Keratinocyte (primary cell): ENCODE data around the gene TUBGCP5. TPM values are rescaled to one million over a fixed set of nuclear protein-coding genes. Genes with fewer than 3 reads are reported as not detected.

Experiments used
- DNase-seq: peaks from one replicate; pipeline ENCODE4 v3.0.0-alpha.2; 2011; ENCODE audit warnings: low read depth, missing footprints, low spot score
- FAIRE-seq: peaks from 2 replicates; lab custom pipeline; 2011; peaks lifted over from hg19 to GRCh38; lab: Jason Lieb, UNC
- H2AFZ ChIP-seq: 2 replicates; pipeline ENCODE4 v1.6.0; 2012; ENCODE audit warnings: low read length, control low read depth, inconsistent platforms; ENCODE audit not compliant: control insufficient read depth
- H3K27ac ChIP-seq: 2 replicates; pipeline ENCODE4 v1.5.1; 2011; ENCODE audit warnings: low read length; ENCODE audit not compliant: control insufficient read depth, insufficient read depth
- H3K27me3 ChIP-seq: 3 replicates; pipeline ENCODE4 v1.6.0; 2011; ENCODE audit warnings: low read length; ENCODE audit not compliant: control insufficient read depth, insufficient read depth; ENCODE audit errors: extremely low read depth
- H3K36me3 ChIP-seq, 2 experiments: 2 replicates in 1 of 2; 3 replicates in 1 of 2; pipeline ENCODE4 v1.5.1; 2011; ENCODE audit warnings: low read length in 2 of 2, mild to moderate bottlenecking in 1 of 2; ENCODE audit not compliant: control insufficient read depth in 2 of 2, insufficient read depth in 2 of 2; ENCODE audit errors: extremely low read depth in 1 of 2
- H3K4me1 ChIP-seq: 3 replicates; pipeline ENCODE4 v1.5.1; 2011; ENCODE audit warnings: low read length; ENCODE audit not compliant: control insufficient read depth, insufficient read depth; ENCODE audit errors: extremely low read depth
- H3K4me2 ChIP-seq: 3 replicates; pipeline ENCODE4 v1.6.0; 2011; ENCODE audit warnings: low read depth, low read length; ENCODE audit not compliant: control insufficient read depth, insufficient read depth; ENCODE audit errors: extremely low read depth
- H3K4me3 ChIP-seq, 3 experiments: fragments of 200-600 bp in 1 of 3; sonication (generic) in 1 of 3; 2 replicates in 2 of 3; 3 replicates in 1 of 3; pipeline ENCODE4 v1.5.1; 2011 to 2016; ENCODE audit warnings: low read length in 3 of 3, mild to moderate bottlenecking in 3 of 3, control low read depth in 2 of 3, inconsistent platforms in 1 of 3, low read depth in 1 of 3, mixed read lengths in 1 of 3, mixed run types in 1 of 3, moderate library complexity in 1 of 3; ENCODE audit not compliant: control insufficient read depth in 2 of 3, insufficient read depth in 2 of 3; ENCODE audit errors: extremely low read depth in 1 of 3
- H3K79me2 ChIP-seq: 2 replicates; pipeline ENCODE4 v1.6.0; 2012; ENCODE audit warnings: low read length; ENCODE audit not compliant: control insufficient read depth, insufficient read depth
- H3K9ac ChIP-seq: 3 replicates; pipeline ENCODE4 v1.6.0; 2011; ENCODE audit warnings: low read length; ENCODE audit not compliant: control insufficient read depth, insufficient read depth; ENCODE audit errors: extremely low read depth
- H3K9me1 ChIP-seq: 3 replicates; pipeline ENCODE4 v1.6.0; 2011; ENCODE audit warnings: low read length; ENCODE audit not compliant: control insufficient read depth, insufficient read depth; ENCODE audit errors: extremely low read depth
- H3K9me3 ChIP-seq: 2 replicates; pipeline ENCODE4 v1.5.1; 2012; ENCODE audit warnings: low read depth, low read length; ENCODE audit not compliant: control insufficient read depth
- H4K20me1 ChIP-seq: 3 replicates; pipeline ENCODE4 v1.6.0; 2011; ENCODE audit warnings: low read length; ENCODE audit not compliant: control insufficient read depth, insufficient read depth; ENCODE audit errors: extremely low read depth
- EZH2 ChIP-seq: IDR thresholded peaks from one replicate; pipeline ENCODE4 v1.6.1; 2012; ENCODE audit warnings: inconsistent platforms, mild to moderate bottlenecking, low read length, moderate library complexity
- dilution Hi-C: fragments of 300-500 bp; cut with MboI; formaldehyde crosslinking; loops from one replicate; pipeline ENCODE4 v1.7.0; 2020; ENCODE audit warnings: low sequenced_read_pairs; ENCODE audit not compliant: extremely low pct_ligation_motif_present
- polyA plus RNA-seq, 5 experiments: library from polyadenylated mRNA; depleted of rRNA in 3 of 5; stranded (reverse) in 3 of 5; stranded (forward) in 1 of 5; unstranded in 1 of 5; fragments of >200 nt; gene quantifications; 1 replicate in 1 of 5; 2 replicates in 3 of 5; 3 replicates in 1 of 5; pipeline versions ENCODE4 v1.2.1 to v1.2.3, GENCODE V29; 2011 to 2012; ENCODE audit warnings: missing spikeins in 2 of 5, low read depth in 1 of 5, low replicate concordance in 1 of 5
- TF ChIP-seq, protein P1 (sequence below), 3 experiments: IDR thresholded peaks in 1 of 3; conservative IDR thresholded peaks in 1 of 3; optimal IDR thresholded peaks in 1 of 3; 2 replicates in 2 of 3; 3 replicates in 1 of 3; pipeline versions ENCODE3 to v1.5.1; 2011; ENCODE audit warnings: low read length in 3 of 3, mild to moderate bottlenecking in 3 of 3, moderate library complexity in 2 of 3, control low read depth in 1 of 3, inconsistent platforms in 1 of 3; ENCODE audit not compliant: insufficient read depth in 2 of 3; ENCODE audit errors: extremely low read depth in 1 of 3

The TUBGCP5 gene
- polyA plus RNA-seq, 1 donor (not counting 4 experiments of a cell fraction or from before 2014, with no cell fraction given) = 20.3 TPM

DNA sequence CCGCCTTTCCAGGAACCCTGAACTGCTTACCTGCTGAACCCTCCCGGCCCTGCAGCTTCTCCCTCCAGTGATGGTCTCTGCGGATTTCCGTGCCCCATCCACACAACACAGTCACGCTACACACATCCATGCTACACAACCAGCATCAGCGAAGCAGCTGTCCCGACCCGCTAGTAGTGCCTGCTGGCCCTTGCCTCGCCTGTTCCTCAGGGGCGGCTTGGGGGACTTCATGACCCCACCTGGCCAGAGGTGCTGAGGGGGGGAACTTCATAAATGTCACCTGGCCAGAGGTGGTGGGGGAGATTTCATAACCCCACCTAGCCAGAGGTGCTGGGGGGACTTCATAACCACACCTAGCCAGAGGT is 530 bp upstream of the TUBGCP5 start:
- Histone ChIP-seq H3K36me3 (peaks cover 3% of the 10 kb centered on the region in 2 experiments), H3K9me3 (no peaks in the 10 kb centered on the region), H3K79me2 (peaks cover 12% of the 10 kb centered on the region), H3K27ac (peak overlapping the region; percentile 72), H3K9me1 (no peaks in the 10 kb centered on the region), H3K4me3 (peak overlapping the region; percentile 57 to 83 (median 67)), H3K4me1 (peaks cover 7% of the 10 kb centered on the region), H4K20me1 (no peaks in the 10 kb centered on the region), H3K27me3 (no peaks in the 10 kb centered on the region), H3K9ac (peak overlapping the region; percentile 90), H2AFZ (peak overlapping the region; percentile 64), H3K4me2 (peak overlapping the region; percentile 58)
- no peak for DNase-seq
- no peak for FAIRE-seq
- dilution Hi-C loops = no loop called here
- no peak for TF ChIP-seq EZH2
- TF ChIP-seq, protein P1, sequence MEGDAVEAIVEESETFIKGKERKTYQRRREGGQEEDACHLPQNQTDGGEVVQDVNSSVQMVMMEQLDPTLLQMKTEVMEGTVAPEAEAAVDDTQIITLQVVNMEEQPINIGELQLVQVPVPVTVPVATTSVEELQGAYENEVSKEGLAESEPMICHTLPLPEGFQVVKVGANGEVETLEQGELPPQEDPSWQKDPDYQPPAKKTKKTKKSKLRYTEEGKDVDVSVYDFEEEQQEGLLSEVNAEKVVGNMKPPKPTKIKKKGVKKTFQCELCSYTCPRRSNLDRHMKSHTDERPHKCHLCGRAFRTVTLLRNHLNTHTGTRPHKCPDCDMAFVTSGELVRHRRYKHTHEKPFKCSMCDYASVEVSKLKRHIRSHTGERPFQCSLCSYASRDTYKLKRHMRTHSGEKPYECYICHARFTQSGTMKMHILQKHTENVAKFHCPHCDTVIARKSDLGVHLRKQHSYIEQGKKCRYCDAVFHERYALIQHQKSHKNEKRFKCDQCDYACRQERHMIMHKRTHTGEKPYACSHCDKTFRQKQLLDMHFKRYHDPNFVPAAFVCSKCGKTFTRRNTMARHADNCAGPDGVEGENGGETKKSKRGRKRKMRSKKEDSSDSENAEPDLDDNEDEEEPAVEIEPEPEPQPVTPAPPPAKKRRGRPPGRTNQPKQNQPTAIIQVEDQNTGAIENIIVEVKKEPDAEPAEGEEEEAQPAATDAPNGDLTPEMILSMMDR (optimal IDR thresholded peaks at IDR 0.05 in 1 of 3, IDR thresholded peaks at IDR 0.05 in 1 of 3, conservative IDR thresholded peaks at IDR 0.05 in 1 of 3; ENCODE audit: extremely low read depth in 1 of 3, insufficient read depth in 2 of 3, low read length in 3 of 3) = peak in 1 of 3 experiments; percentile 3

DNA sequence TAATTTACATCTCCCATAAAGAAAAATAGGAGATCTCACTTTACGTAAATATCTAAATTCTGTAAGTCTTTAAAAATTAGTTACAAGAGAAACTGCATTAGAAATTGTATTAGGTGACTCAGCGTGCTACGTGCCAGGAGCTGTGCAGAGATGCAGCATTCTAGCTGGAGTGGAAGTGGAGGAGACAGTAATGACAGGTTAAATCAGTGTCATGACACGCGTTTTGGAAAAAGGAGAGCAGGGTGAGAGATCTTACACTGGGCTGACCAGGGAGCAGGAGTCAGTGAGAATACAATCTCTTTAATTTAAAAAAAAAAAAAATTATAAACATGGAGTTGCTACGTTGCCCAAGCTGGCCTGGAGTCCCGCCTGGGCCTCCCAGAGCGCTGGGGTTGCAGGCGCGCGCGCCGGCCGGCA is 635 bp downstream of the TUBGCP5 start:
- peak overlapping the region; percentile 93 for H2AFZ ChIP-seq
- no peaks in the 10 kb centered on the region for H4K20me1 ChIP-seq
- dilution Hi-C loops = no loop called here
- DNase-seq (no peak), FAIRE-seq (no peak)
- peak overlapping the region; percentile 90 for H3K9ac ChIP-seq
- peak overlapping the region; percentile 72 for H3K27ac ChIP-seq
- H3K9me3 ChIP-seq = no peaks in the 10 kb centered on the region
- no peaks in the 10 kb centered on the region for H3K27me3 ChIP-seq
- H3K4me2 ChIP-seq = peak overlapping the region; percentile 58
- H3K79me2 ChIP-seq = peaks cover 12% of the 10 kb centered on the region
- no peak for TF ChIP-seq EZH2
- TF ChIP-seq, protein P1 (optimal IDR thresholded peaks at IDR 0.05 in 1 of 3, IDR thresholded peaks at IDR 0.05 in 1 of 3, conservative IDR thresholded peaks at IDR 0.05 in 1 of 3; ENCODE audit: extremely low read depth in 1 of 3, insufficient read depth in 2 of 3, low read length in 3 of 3) = no peak
- peaks cover 7% of the 10 kb centered on the region for H3K4me1 ChIP-seq
- no peaks in the 10 kb centered on the region for H3K9me1 ChIP-seq
- H3K4me3 ChIP-seq = peak overlapping the region; percentile 57 to 83 (median 67)
- H3K36me3 ChIP-seq = peaks cover 3 to 8% of the 10 kb centered on the region in 2 experiments
